GM21737 (cell line): ENCODE results near the gene ATOX1.
"Not testable (repeated sequence)": the region's sequence is repeated elsewhere in the genome, so short reads cannot be mapped to it uniquely, and the experiment has no call there.

Experiments
- ATAC-seq: cut with Tn5 transposase; IDR thresholded peaks from one replicate; pipeline ENCODE4 v1.9.1; 2021; ENCODE audit warnings: mild to moderate bottlenecking, moderate library complexity; ENCODE audit not compliant: unreplicated experiment

ATOX1 gene, protein sequence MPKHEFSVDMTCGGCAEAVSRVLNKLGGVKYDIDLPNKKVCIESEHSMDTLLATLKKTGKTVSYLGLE

DNA sequence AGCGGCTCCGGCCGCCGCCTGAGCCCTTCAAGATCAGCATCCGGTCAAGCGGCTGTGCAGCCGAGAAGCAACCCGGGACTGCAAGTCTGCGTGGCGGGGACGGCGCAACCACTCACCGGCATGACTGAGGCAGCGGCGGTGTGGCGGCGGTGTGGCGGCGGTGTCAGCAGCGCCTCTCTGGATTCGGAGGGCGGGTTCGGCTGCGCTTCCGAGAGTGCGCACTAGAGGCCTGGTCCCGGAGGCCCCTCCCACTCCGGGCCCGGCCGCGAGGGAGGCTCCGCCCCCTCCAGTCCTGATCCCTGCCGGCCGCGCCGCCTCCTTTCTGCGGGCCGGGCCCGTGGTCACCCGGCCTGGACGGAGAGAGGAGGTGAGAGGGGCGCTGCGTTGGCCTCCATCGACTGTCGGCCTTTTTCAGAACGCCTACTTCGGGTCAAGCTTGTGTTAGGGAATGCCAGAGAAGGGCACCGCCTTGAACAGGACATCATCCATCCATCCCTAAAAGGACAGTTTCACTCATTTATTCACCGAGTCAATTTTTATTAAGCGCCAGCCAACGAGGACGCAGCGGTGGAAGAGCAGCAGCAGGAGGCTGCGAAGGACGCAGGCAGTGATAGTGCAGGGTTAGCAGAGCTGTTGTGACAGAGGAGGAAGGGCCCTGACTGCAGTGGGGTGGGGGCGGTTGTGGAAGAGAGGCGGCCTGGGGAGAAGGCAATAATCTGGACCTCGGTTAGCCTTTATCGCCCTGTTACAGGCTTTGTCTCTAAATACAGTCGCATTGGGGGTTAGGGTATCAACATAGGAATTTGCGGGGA lies at the start of gene ATOX1:
Gene ATOX1, minus strand, starts transcription at position 202 of the 812 bp plus-strand sequence. Its CDS starts 80 bp downstream, at position 122.
- peak; percentile 99 for ATAC-seq

DNA sequence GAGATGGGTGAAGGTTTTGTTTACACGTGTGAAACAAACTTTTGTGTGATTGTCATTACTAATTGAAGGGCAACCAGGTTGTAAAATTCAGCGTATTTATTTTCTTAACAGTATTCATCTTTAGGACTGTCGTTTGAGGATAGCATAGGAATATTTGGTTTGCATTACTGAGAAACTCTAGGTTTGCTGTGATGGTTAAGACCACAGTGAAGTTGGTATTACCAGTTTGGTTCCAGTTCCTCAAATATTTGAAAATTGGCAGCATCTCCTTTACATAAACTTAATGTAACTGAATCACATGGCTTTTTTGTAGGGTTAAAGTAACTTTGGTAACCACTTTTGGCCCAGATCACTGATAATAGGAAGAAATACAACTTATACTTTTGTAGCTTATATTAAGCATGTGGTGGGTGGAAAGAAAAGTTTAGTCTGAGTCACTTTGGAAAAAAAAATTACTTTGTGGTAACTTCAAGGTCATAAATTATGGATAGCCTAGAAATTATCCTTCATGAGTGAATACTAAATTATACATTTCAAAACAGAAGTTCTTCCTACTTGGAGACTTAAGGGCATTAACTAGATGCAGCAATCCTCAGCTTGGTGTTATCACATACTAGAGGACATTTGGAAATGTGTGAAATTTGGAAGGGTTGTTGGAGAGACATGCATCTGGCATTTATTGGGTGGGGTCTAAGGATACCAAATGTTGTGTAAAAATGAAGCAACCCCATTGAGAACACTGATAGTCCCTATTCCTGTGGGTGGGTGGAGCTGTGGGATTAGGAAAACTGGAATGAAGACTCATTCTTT lies 47.2 kb upstream of the ATOX1 start:
- ATAC-seq = no peak

DNA sequence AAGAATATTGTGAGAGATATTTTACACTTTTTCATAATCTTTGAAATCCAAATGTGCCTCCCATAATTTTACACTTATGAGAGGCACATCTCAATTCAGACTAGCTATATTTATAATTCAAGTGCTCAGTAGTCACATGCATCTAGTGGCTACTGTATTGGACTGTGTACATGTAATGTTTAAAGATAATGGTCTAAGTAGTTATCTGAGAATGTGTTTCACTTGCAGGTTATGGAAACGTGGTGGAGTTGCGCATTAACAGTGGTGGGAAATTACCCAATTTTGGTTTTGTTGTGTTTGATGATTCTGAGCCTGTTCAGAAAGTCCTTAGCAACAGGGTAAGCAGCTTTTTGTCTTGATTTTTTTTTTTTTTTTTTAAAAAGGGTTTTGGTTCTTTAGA lies 42.1 kb upstream of the ATOX1 start:
- no peak for ATAC-seq

DNA sequence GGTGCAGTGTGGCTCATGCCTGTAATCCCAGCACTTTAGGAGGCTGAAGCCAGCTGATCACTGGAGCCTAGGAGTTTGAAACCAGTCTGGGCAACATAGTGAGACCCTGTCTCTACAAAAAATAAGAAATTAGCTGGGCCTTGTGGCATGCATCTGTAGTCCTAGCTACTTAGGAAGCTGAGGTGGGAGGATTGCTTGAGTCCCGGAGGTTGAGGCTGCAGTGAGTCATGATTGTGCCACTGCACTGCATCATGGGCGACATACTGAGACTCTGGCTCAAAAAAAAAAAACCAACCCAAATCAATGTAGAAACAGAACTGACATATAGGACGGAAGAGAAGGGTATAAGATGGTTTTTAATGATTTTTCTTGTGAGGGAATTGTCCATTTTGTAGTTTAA lies 41.0 kb upstream of the ATOX1 start:
- no peak for ATAC-seq

DNA sequence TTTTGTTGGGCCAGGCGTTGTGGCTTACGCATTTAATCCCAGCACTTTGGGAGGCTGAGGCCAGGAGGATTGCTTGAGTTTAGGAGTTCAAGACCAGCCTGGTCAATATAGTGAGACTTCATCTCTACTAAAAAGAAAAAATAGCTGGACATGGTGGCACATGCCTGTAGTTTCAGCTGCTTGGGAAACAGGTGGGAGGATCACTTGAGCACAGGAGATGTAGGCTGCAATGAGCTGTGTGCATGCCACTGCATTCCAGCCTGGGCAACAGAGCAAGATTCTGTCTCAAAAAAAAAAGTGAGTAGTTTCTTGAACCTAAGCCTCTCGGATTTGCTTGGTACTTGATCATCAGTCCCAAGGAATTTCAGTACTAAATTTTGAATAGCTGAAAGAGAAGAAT lies 40.2 kb upstream of the ATOX1 start:
- no peak for ATAC-seq

DNA sequence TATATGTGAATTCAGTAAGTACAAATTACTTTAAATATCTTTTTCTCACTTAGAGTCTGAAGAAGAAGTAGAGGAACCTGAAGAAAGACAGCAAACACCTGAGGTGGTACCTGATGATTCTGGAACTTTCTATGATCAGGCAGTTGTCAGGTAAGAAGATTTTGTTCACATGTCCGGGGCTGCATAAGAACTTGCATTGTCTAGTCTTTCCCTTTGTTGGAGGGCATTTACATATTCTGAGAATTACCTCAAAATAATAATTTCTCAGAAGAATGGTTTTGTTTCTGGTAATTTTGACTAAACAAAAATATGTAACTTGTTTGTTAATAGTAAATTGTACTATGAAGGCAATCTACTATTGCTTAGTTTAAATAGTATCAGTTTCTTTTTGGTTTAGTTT lies 37.0 kb upstream of the ATOX1 start:
- ATAC-seq = no peak

DNA sequence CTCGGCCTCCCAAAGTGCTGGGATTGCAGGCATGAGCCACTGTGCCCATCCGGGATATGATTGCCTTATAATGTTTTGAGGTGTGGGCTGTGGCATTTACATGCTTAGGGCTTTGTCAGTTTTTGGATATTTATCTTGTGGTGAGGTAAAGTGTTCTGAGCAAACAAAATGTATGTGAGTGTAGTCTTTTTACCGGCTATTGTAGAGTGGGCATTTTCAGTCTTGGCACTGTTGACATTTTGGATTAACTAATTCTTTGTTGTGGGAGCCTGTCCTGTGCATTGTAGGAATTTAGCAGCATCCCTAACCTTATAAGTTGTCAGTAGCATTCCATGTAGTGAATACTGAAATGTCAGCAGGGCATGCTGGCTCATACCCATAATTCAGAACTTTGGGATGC lies 34.9 kb upstream of the ATOX1 start:
- ATAC-seq = no peak

DNA sequence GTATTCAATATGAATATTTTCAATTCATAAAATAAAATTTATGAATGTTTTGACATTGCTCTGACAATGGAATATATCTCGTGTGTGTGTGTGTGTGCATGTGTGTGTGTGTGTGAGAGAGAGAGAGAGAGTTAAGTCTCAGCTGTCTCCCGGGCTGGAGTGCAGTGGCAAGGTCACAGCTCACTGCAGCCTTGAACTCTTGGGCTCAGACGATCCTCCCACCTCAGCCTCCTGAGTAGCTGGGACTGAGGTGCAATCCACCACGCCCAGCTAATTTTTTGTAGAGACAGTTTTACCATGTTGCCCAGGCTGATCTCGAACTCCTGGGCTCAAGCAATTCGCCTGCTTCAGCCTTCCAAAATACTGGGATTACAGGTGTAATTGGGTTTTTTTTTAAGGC lies 29.4 kb upstream of the ATOX1 start:
- ATAC-seq = no peak

DNA sequence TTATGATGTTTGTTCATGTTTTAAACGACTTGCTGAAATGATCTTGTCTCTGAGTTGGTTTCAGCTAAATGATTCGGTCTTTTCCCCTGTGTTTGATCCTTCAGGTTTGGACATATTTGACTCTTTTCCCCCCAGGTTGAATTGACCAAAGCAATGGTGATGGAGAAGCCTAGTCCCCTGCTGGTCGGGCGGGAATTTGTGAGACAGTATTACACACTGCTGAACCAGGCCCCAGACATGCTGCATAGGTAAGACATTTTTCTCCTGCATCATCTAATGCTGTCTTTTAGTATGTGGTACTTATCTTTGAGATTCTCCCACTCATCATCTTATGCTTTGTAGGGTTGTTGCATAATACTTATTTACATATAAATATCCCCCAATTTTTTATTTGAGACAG lies 28.0 kb upstream of the ATOX1 start:
- no peak for ATAC-seq

DNA sequence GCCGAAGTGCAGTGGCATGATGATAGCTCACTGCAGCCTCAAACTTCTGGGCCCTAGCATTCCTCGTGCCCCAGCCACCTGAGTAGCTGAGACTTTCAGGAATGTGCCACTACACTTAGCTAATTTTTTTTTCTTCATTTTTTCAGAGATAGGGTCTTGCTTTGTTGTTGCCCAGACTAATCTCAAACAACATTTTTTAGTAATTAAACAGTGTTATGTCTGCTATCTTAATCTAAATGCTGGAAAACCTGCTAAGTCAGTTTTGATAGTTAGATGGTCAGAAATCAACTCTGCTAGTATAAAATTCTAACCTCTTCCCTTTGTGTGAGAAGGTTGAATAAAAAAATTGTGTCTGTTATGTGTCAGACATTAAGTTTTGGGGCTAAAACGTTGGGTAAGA lies 25.7 kb upstream of the ATOX1 start:
- no peak for ATAC-seq

DNA sequence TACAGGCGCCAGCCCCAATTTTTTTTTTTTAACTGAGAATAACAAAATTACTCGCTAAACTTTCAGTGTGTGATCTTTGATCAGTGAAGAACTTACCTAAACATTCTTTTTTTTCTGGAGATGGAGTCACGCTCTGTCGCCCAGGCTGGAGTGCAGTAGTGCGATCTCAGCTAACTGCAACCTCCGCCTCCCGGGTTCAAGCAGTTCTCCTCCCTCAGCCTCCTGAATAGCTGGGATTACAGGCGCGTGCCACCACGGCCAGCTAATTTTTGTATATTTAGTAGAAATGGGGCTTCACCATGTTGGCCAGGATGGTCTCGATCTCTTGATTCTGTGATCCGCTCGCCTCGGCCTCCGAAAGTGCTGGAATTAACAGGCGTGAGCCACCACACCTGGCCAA lies 25.2 kb upstream of the ATOX1 start:
- ATAC-seq = not testable (repeated sequence)

DNA sequence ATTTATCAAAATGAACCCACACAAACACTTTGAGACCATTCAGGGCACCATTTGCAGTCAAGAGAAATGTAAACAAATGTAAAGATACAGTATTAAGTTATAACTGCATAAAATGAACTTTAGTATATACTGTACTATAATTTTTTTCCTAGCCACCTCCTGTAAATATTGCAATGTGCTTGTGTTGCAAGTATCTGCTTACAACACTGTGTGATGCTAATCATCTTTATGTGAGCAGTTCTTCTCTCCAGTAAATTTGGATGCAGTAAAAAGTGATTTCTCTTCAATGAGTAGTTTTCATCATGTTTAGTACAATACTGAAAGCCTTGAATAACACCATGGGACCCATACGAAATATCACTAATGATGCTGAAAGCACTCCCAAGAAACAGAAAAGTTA lies 22.8 kb upstream of the ATOX1 start:
- no peak for ATAC-seq

DNA sequence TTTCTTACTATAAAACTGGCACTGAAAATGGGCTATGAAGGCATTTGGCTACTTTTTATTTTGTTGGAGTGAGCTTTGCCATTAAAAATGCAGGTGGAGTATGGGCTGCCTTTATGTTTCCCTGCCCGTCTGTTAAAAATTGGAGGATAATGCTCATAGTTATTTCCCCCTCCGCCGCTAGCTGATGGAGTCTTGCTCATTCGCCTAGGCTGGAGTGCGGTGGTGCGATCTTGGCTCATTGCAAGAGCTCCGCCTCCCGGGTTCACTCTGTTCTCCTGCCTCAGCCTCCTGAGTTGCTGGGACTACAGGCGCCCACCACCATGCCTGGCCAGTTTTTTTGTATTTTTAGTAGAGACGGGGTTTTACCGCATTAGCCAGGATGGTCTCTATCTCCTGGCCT lies 21.9 kb upstream of the ATOX1 start:
- ATAC-seq = no peak

DNA sequence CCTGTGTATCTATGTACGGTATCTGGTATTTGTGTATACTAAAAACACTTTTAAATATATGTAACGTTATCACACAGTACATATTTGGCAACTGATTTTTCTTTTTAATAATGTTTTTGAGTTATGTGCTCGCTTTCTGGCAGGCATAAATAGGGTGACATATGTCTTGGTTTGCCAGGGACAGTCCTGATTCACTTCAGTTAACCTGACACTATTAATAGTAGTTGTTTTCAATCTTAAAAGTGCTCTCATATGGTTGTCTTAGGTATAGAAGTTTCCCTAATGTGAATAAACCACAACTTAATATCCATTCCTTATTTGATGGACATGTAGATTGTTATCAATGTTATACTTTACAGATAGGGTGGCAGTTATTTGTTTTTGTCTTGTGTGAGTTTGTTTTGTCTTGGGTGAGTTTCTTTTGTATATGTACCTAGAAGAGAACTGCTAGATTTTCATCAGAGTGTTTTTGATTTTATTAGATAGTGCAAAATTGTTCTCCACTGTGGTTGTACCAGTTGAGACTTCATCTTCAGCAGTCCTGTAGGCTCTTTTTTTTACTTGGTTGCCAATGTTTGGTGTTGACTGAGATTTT lies 21.2 kb upstream of the ATOX1 start:
- ATAC-seq = peak; percentile 56

DNA sequence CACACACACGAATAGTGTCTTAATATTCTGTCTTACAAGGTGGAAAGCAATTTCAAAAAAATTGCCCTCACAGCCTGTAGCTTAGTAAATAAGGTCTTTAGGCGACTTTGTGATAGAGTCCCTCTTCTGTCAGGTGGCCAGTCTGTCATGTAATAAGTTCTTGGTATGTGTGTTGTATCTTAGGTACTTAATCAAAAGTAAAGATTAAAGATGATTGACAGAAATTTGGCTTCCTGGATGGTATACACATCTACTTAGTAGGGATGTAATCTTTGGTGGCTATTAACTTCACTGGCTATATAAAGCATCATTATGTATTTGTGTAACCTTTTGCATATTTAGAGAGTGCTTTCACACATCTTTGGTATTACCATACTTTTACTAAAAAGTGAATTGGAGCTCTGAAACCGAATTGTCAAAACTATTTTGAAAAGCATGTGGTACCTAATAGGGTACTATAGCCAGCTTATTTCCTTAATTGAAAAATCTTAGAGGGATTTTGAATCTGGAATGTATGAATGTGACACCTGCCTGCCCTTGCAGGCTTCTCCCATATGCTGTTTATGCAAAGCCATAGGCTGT lies 16.7 kb upstream of the ATOX1 start:
- ATAC-seq = no peak

DNA sequence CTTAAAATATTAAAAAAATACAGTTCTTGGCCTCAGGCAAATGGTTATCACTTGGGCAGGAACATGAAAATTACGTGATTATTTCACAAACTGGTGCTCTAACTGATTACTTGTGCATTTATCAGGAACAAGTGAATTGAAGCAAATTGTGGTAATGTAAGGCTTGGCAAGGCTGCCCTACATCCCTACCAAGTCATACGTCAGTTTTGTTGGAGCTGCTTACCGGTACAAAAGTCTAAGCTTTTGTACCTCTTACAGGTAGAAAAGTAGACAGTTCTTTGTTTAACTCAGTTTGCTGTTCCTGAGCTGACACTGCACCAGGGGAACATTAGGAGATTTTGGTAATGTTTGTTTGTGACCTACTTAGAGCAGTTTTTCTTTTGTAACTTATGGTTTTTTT lies 15.5 kb upstream of the ATOX1 start:
- ATAC-seq = no peak

DNA sequence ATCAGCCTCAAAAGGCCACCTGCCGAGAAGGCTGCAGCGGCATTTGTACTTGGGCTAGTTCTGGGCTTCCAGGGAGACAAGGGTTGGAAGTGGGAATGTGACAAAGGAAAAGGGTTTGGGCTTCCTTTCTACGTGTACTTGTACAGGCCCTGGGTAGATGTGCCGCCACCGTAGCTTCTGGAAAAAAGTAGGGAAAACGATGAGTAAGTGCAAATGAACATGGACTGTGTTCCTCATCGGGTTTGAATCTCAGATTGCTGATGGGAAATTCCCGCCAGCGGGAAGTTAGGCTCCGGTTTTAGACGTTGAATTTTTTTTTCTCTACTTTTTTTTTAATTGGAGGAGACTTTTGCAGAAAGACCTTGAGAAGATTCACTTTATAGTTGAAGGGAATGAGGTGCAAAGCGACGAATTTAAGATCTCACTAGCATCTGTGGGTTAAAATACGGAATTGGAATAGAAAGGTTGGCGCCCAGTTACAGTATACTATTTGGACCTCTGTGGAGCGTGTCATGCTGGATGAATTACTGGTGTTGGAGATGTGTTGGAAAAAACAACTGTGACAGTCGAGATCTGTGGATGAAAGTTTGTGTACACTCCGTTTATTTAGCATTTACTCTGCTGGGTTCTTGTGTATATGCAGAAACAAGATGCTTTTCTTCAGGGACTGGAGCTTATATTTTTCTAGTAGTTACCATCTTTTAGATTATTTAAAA lies 14.6 kb upstream of the ATOX1 start:
- ATAC-seq = no peak

DNA sequence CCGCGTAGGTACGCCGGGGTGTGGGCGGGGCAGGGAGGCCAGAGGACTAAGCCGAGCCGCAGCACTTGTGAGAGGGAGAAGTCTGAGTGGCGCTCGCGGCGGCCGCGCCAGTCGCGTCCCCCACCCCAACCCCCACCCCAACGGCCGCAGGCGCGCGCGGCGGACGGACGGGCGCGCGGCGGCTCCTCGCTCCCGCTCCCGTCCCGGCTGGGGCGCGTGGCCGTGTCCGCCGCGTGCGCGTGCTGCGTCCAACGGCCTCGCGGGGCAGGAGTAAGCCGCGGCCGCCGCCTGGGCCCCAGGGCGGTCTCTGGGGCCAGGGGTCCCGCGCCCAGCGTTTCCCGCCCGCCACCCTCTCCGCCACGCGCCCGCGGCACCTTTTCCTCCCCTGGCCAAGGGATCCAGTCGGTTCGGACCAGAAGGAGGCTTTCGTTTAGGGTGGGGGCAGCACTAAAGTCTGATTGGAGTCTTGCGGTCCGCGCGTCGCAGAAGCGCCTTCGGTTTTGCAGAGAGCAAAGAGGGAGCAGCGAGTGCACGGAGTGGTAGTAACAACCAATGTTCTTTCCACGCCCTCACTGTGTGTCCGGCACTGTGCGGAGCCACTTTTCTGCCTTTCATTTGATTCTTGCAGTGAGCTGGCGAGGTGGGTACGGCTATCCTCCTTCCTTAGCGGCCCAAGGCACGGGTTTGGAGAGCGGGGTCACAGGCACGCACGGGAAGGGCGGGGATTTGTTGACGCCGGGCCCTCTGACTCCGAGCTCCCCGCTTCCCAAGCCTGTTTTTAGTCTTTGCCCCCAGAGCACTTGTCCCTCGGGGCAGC lies 13.8 kb upstream of the ATOX1 start:
- ATAC-seq = no peak

DNA sequence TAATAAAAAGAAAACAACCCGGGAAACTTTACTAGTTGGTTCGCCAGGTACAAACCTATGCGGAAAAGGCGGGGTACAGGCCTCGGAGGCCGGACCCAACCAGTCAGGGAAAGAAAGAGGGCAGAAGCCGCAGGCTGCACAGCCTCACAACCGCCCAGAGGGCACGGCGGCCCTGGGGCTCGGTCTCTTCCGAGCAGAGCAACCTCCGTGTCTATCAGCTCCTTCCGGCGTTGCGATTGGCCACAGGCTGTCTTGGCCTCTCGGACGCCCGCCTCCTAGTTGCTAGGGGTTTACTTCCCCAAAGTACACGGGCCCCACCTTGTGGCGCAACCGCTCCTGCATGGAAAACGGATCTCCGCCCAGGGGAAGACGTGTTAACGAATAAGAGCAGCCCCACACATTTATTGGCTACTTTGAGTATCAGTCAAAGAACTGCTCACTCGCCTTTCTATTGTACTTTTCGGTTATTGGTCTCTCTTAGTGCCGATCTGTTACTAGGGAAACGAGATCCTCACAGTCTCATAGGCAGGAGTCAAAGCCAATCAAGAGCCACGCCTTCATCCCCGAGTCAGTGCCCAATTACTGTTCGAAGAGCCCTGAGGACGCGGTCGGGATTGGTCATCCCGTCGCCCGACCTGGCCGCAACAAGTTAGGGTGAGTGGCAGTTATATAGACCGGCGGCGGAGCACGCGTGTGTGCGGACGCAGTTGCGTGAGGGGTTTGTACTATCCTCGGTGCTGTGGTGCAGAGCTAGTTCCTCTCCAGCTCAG lies 13.0 kb upstream of the ATOX1 start, which contains the start of gene G3BP1:
Gene G3BP1, plus strand, starts transcription at position 696 of the 770 bp plus-strand sequence. CDS start 14,667 bp downstream, outside the sequence.
- peak; percentile 78 for ATAC-seq
